ENCODE measurements around the gene CTF1.
"Not testable (repeated sequence)": the region's sequence is repeated elsewhere in the genome, so short reads cannot be mapped to it uniquely, and the experiment has no call there.

CTF1 gene

GRCh38 chr16:30891043-30891823 lies 5.2 kb upstream of the CTF1 start:
- not testable (repeated sequence) for DNase-seq; H3K4ac ChIP-seq (ENCODE audit: low read depth, low read length); H3K27ac ChIP-seq (ENCODE audit: low read depth, low read length); H2AK5ac ChIP-seq (ENCODE audit: low read length); H2BK5ac ChIP-seq (ENCODE audit: low read length); H3K23ac ChIP-seq (ENCODE audit: low read length); H3K9ac ChIP-seq (ENCODE audit: low read length); H3K4me2 ChIP-seq (ENCODE audit: low read length); H3K27me3 ChIP-seq (ENCODE audit: insufficient read depth, low read length, poor library complexity); H4K5ac ChIP-seq (ENCODE audit: low read length); H3K18ac ChIP-seq (ENCODE audit: low read length); H3K79me1 ChIP-seq (ENCODE audit: low read length); H3K36me3 ChIP-seq (ENCODE audit: control insufficient read depth, insufficient read depth, low read length); H3K79me2 ChIP-seq (ENCODE audit: control insufficient read depth, insufficient read depth, low read length); H4K8ac ChIP-seq (ENCODE audit: low read depth, low read length); H2BK120ac ChIP-seq (ENCODE audit: low read depth, low read length); H3K56ac ChIP-seq (ENCODE audit: low read length); H3K4me3 ChIP-seq (ENCODE audit: low read length); H2BK15ac ChIP-seq (replicated peaks; ENCODE audit: low read depth)
- WGBS (ENCODE audit: extremely low coverage, insufficient coverage, low lambda C conversion rate) = no CpG with 5 or more reads among the region's 15 CpGs
- peaks cover 18% of the 10 kb centered on the region for H3K4me1 ChIP-seq (ENCODE audit: control insufficient read depth, low read depth, low read length)

- Histone ChIP-seq H4K8ac (ENCODE audit: low read depth, low read length) (no peak overlapping the region), H3K27ac (ENCODE audit: low read depth, low read length) (no peak overlapping the region)
- no CpG with 5 or more reads among the region's 20 CpGs for WGBS (ENCODE audit: extremely low coverage, insufficient coverage, low lambda C conversion rate)
Observed at GRCh38 chr16:30892670-30893416, 3.6 kb upstream of the CTF1 start.

GRCh38 chr16:30893417-30893743 lies 3.0 kb upstream of the CTF1 start:
- peaks cover 4% of the 10 kb centered on the region for H3K79me2 ChIP-seq (ENCODE audit: control insufficient read depth, insufficient read depth, low read length)
- peak overlapping the region; percentile 99 for H3K9ac ChIP-seq (ENCODE audit: low read length)
- H2BK5ac ChIP-seq (ENCODE audit: low read length) = peak overlapping the region; percentile 82
- peak overlapping the region; percentile 98 for H3K56ac ChIP-seq (ENCODE audit: low read length)
- H3K4ac ChIP-seq (ENCODE audit: low read depth, low read length) = peak overlapping the region; percentile 84
- no peaks in the 10 kb centered on the region for H3K27me3 ChIP-seq (ENCODE audit: insufficient read depth, low read length, poor library complexity)
- no peak for DNase-seq
- H2BK120ac ChIP-seq (ENCODE audit: low read depth, low read length) = peak overlapping the region; percentile 23
- H3K36me3 ChIP-seq (ENCODE audit: control insufficient read depth, insufficient read depth, low read length) = peaks cover 5% of the 10 kb centered on the region
- H3K23ac ChIP-seq (ENCODE audit: low read length) = no peak overlapping the region
- peaks cover 5% of the 10 kb centered on the region for H3K79me1 ChIP-seq (ENCODE audit: low read length)
- peaks cover 21% of the 10 kb centered on the region for H3K4me1 ChIP-seq (ENCODE audit: control insufficient read depth, low read depth, low read length)
- H2AK5ac ChIP-seq (ENCODE audit: low read length) = no peak overlapping the region
- no CpG with 5 or more reads among the region's 11 CpGs for WGBS (ENCODE audit: extremely low coverage, insufficient coverage, low lambda C conversion rate)
- peak overlapping the region; percentile 10 for H3K27ac ChIP-seq (ENCODE audit: low read depth, low read length)
- peak overlapping the region; percentile 87 for H3K4me2 ChIP-seq (ENCODE audit: low read length)
- H4K5ac ChIP-seq (ENCODE audit: low read length) = no peak overlapping the region
- H3K18ac ChIP-seq (ENCODE audit: low read length) = peak overlapping the region; percentile 44
- peak overlapping the region; percentile 85 for H3K4me3 ChIP-seq (ENCODE audit: low read length)
- no peak overlapping the region for H4K8ac ChIP-seq (ENCODE audit: low read depth, low read length)
- no peak overlapping the region for H2BK15ac ChIP-seq (replicated peaks; ENCODE audit: low read depth)

More at GRCh38 chr16:30892670-30893416, 3.6 kb upstream of the CTF1 start:
- H3K4me2 ChIP-seq (ENCODE audit: low read length) = peak overlapping the region; percentile 87
- no peak overlapping the region for H4K5ac ChIP-seq (ENCODE audit: low read length)
- H3K4me1 ChIP-seq (ENCODE audit: control insufficient read depth, low read depth, low read length) = peaks cover 21% of the 10 kb centered on the region
- H3K27me3 ChIP-seq (ENCODE audit: insufficient read depth, low read length, poor library complexity) = no peaks in the 10 kb centered on the region
- peaks cover 5% of the 10 kb centered on the region for H3K79me1 ChIP-seq (ENCODE audit: low read length)
- peak overlapping the region; percentile 99 for H3K9ac ChIP-seq (ENCODE audit: low read length)
- H3K4me3 ChIP-seq (ENCODE audit: low read length) = peak overlapping the region; percentile 85
- no peak overlapping the region for H3K23ac ChIP-seq (ENCODE audit: low read length)
- H2BK15ac ChIP-seq (replicated peaks; ENCODE audit: low read depth) = no peak overlapping the region
- H2AK5ac ChIP-seq (ENCODE audit: low read length) = peak overlapping the region; percentile 22
- H3K56ac ChIP-seq (ENCODE audit: low read length) = peak overlapping the region; percentile 98
- H2BK5ac ChIP-seq (ENCODE audit: low read length) = no peak overlapping the region
- peaks cover 5% of the 10 kb centered on the region for H3K36me3 ChIP-seq (ENCODE audit: control insufficient read depth, insufficient read depth, low read length)
- H3K18ac ChIP-seq (ENCODE audit: low read length) = peak overlapping the region; percentile 44
- H3K79me2 ChIP-seq (ENCODE audit: control insufficient read depth, insufficient read depth, low read length) = peaks cover 4% of the 10 kb centered on the region
- no peak for DNase-seq
- no peak overlapping the region for H3K4ac ChIP-seq (ENCODE audit: low read depth, low read length)
- no peak overlapping the region for H2BK120ac ChIP-seq (ENCODE audit: low read depth, low read length)

GRCh38 chr16:30893744-30894539 lies 2.5 kb upstream of the CTF1 start, which contains the start of gene BCL7C:
BCL7C (minus strand) TSS chr16:30894077; CDS start chr16:30893944, 133 bp downstream.
- peak within 1 kb of the TSS; percentile 100 for H3K23ac ChIP-seq (ENCODE audit: low read length)
- peaks cover 4% of the 10 kb centered on the region for H3K79me2 ChIP-seq (ENCODE audit: control insufficient read depth, insufficient read depth, low read length)
- H3K56ac ChIP-seq (ENCODE audit: low read length) = peak within 1 kb of the TSS; percentile 100
- H3K4me2 ChIP-seq (ENCODE audit: low read length) = peak within 1 kb of the TSS; percentile 98
- H3K4ac ChIP-seq (ENCODE audit: low read depth, low read length) = peak within 1 kb of the TSS; percentile 84
- peaks cover 21% of the 10 kb centered on the region for H3K4me1 ChIP-seq (ENCODE audit: control insufficient read depth, low read depth, low read length)
- H3K27me3 ChIP-seq (ENCODE audit: insufficient read depth, low read length, poor library complexity) = no peaks in the 10 kb centered on the region
- H2BK15ac ChIP-seq (replicated peaks; ENCODE audit: low read depth) = no peak within 1 kb of the TSS
- H3K79me1 ChIP-seq (ENCODE audit: low read length) = peaks cover 5% of the 10 kb centered on the region
- peaks cover 2% of the 10 kb centered on the region for H3K36me3 ChIP-seq (ENCODE audit: control insufficient read depth, insufficient read depth, low read length)
- DNase-seq = peak; percentile 94
- peak within 1 kb of the TSS; percentile 2 for H4K5ac ChIP-seq (ENCODE audit: low read length)
- H3K4me3 ChIP-seq (ENCODE audit: low read length) = peak within 1 kb of the TSS; percentile 85
- H2AK5ac ChIP-seq (ENCODE audit: low read length) = peak within 1 kb of the TSS; percentile 85
- peak within 1 kb of the TSS; percentile 45 for H3K18ac ChIP-seq (ENCODE audit: low read length)
- H3K9ac ChIP-seq (ENCODE audit: low read length) = peak within 1 kb of the TSS; percentile 99
- WGBS (ENCODE audit: extremely low coverage, insufficient coverage, low lambda C conversion rate) = no CpG with 5 or more reads among the region's 97 CpGs
- H2BK5ac ChIP-seq (ENCODE audit: low read length) = peak within 1 kb of the TSS; percentile 98
- H4K8ac ChIP-seq (ENCODE audit: low read depth, low read length) = no peak within 1 kb of the TSS
- peak within 1 kb of the TSS; percentile 23 for H2BK120ac ChIP-seq (ENCODE audit: low read depth, low read length)
- peak within 1 kb of the TSS; percentile 79 for H3K27ac ChIP-seq (ENCODE audit: low read depth, low read length)

- Histone ChIP-seq H3K27me3 (ENCODE audit: insufficient read depth, low read length, poor library complexity) (no peaks in the 10 kb centered on the region), H2AK5ac (ENCODE audit: low read length) (peak overlapping the region; percentile 85), H2BK5ac (ENCODE audit: low read length) (peak overlapping the region; percentile 98), H3K36me3 (ENCODE audit: control insufficient read depth, insufficient read depth, low read length) (no peaks in the 10 kb centered on the region), H4K8ac (ENCODE audit: low read depth, low read length) (no peak overlapping the region), H2BK120ac (ENCODE audit: low read depth, low read length) (no peak overlapping the region), H3K79me2 (ENCODE audit: control insufficient read depth, insufficient read depth, low read length) (peaks cover 4% of the 10 kb centered on the region), H3K56ac (ENCODE audit: low read length) (peak overlapping the region; percentile 100), H3K27ac (ENCODE audit: low read depth, low read length) (peak overlapping the region; percentile 97), H3K9ac (ENCODE audit: low read length) (peak overlapping the region; percentile 96), H3K4me3 (ENCODE audit: low read length) (peak overlapping the region; percentile 52), H3K4me2 (ENCODE audit: low read length) (peak overlapping the region; percentile 98), H4K5ac (ENCODE audit: low read length) (peak overlapping the region; percentile 2), H3K4ac (ENCODE audit: low read depth, low read length) (peak overlapping the region; percentile 25), H2BK15ac (replicated peaks; ENCODE audit: low read depth) (no peak overlapping the region), H3K79me1 (ENCODE audit: low read length) (peaks cover 5% of the 10 kb centered on the region), H3K4me1 (ENCODE audit: control insufficient read depth, low read depth, low read length) (peaks cover 21% of the 10 kb centered on the region), H3K23ac (ENCODE audit: low read length) (peak overlapping the region; percentile 100), H3K18ac (ENCODE audit: low read length) (peak overlapping the region; percentile 45)
- no peak for DNase-seq
- WGBS (ENCODE audit: extremely low coverage, insufficient coverage, low lambda C conversion rate) = no CpG with 5 or more reads among the region's 16 CpGs
Observed at GRCh38 chr16:30894540-30895368, 1.7 kb upstream of the CTF1 start.
